Peyer's patch (tissue), 4 donors: ENCODE measurements around the gene HRH2.

Source experiments
- CTCF ChIP-seq, 6 experiments: fragments of 450-650 bp in 4 of 6; fragments of 200-600 bp in 2 of 6; sonication (generic) in 1 of 6; IDR thresholded peaks; one replicate each; pipeline ENCODE4 v1.5.1; 2017 to 2019; ENCODE audit warnings: antibody characterized with exemption in 6 of 6, mild to moderate bottlenecking in 3 of 6, moderate library complexity in 1 of 6
- POLR2A ChIP-seq, 2 donors: fragments of 450-650 bp; IDR thresholded peaks; one replicate each; pipeline ENCODE4 v1.5.1; 2017; ENCODE audit warnings: antibody characterized with exemption in 2 of 2, mild to moderate bottlenecking in 2 of 2, moderate library complexity in 2 of 2

GRCh38 chr5:175640106-175640775 lies 17.6 kb upstream of the HRH2 start:
- no peak for TF ChIP-seq CTCF (IDR thresholded peaks at IDR 0.05)
- no peak for TF ChIP-seq POLR2A (IDR thresholded peaks at IDR 0.05)
